Cardiac septum (tissue), 1 donor: ENCODE measurements around the gene PRMT9. TPM values are rescaled to one million over a fixed set of nuclear protein-coding genes. Genes with fewer than 3 reads are reported as not detected.

Source experiments
- DNase-seq: peaks from one replicate; pipeline ENCODE4 v3.0.0-alpha.2; 2020; ENCODE audit warnings: low spot score
- intact Hi-C: fragments of 100-400 bp; cut with DNase I; formaldehyde crosslinking; loops from one replicate; pipeline ENCODE4 v1.14.0; 2022
- total RNA-seq: library from RNA; stranded (reverse); fragmentation: NEBNext Ultra II Directional; extraction: Animal tissue kit (Norgen Biotek cat#: 25700); gene quantifications from one replicate; pipeline ENCODE4 v1.2.1, GENCODE V29; 2021
- donor health status: DM: no; HTN: no; CAD: no.

Gene PRMT9
- total RNA-seq, 1 donor from 2014 or later: 6.8 TPM

DNA sequence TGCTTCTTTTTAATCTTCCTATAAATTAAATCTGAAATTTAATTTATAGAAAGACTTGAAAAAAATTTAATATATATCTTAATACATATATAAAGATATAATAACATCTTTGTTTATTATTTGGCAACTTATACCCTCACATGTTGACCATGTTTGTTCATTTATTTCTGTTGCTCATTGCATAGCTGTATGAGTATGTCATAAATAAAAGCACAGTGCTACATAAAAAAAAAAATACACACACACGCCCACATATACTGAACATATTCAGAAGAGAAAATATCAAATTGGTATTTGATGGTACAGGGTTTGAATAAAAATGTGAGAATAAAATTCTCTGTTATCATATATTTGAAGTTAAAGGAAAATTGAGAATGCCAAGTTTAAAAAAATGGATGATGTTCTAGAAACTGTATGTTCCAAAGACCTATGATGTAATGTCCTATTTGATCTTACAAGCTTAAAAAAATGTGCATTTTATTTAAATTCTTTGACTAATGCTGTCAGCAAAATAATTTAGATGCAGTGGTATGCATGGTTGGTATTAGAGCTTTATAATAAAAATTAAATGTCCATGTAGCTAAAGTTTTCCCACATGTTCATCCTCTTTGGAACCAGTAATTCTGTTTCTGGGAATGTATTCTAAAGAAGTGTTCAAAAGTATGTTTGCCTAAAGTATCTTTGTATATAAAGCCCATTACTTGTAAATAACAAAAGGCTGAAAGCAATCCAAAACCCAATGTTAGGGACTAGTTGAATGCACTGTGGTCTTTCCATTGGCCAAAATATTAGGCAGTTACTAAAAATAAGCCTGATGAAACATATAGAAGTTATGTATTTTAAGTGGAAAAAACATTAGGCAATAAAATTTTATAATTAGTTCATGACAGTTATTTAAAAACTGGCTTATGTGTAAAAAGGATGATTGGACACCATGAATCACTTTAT lies 53.9 kb downstream of the PRMT9 start:
- intact Hi-C loops: no loop called here
- no peak for DNase-seq

DNA sequence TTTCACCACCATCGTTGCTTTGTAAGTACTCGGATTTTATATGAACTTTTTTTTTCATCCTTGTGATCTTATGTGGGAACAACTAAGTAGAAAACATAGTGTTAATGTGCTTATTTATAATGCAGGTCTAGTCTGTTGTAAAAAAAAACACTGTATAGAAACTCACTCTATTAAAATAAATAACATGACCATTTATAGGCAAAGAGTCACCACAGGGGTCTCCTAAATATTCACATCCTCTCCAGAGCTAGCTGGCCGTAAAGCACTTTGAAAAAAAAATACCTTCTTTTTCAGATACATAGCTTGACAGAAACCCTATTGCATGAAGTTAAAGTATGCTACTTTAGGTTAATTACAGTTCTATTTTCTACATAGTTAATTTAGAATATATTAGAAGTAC lies 55.5 kb downstream of the PRMT9 start:
- no peak for DNase-seq
- intact Hi-C loops: no loop called here

DNA sequence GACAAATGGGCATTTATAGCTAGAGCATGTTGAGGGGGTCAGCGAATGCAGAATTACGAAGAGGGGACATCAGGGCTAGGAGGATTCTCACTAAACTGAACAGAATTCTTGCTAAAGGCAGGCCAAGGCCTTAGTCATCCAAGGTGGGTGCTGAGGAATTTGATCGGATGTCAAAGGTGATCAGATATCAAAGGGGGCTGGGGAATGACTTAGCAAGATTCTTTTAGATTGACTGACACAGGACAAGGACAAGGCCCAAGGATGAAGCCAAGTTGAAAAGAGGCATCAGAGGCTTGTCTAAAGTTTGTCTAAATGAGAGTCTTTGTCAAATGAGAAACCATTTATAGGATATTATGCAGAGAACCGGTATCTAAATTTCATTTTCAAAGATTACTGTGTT lies 57.1 kb downstream of the PRMT9 start:
- DNase-seq: no peak
- intact Hi-C loops: no loop called here

DNA sequence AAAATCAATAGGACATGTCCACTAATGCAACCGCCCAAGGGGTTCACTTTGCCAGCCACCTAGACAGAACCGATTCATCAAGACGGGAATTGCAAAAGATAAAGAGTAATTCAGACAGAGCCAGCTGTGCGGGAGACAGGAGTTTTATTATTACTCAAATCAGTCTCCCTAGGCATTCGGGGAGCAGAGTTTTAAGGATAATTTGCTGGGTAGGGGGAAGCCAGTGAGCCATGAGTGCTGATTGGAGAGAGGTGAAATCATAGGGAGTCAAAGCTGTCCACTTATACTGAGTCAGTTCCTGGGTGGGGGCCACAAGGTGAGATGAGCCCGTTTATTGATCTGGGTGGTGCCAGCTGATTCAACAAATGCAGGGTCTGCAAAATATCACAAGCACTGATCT lies 58.2 kb downstream of the PRMT9 start:
- intact Hi-C loops: no loop called here
- DNase-seq: no peak

DNA sequence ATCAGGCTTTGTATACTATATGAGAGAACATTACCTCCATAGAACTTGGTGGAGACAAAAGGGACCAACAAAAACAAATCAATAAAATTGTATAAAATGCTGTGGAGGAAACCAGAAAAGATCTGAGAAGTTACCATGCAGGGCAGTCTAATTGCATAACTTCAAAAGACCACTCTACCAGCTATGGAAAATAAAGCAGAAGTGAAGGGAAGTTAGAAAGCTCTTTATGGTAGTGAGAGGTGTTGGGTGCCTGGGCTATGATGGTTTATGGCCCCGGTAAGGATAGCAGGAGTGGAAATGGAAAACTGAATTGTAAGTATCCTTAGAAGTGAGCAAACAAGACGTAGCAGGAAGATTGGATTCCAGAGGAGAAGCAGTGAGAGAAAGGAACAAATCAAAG lies 63.6 kb downstream of the PRMT9 start:
- intact Hi-C loops: no loop called here
- DNase-seq: no peak

DNA sequence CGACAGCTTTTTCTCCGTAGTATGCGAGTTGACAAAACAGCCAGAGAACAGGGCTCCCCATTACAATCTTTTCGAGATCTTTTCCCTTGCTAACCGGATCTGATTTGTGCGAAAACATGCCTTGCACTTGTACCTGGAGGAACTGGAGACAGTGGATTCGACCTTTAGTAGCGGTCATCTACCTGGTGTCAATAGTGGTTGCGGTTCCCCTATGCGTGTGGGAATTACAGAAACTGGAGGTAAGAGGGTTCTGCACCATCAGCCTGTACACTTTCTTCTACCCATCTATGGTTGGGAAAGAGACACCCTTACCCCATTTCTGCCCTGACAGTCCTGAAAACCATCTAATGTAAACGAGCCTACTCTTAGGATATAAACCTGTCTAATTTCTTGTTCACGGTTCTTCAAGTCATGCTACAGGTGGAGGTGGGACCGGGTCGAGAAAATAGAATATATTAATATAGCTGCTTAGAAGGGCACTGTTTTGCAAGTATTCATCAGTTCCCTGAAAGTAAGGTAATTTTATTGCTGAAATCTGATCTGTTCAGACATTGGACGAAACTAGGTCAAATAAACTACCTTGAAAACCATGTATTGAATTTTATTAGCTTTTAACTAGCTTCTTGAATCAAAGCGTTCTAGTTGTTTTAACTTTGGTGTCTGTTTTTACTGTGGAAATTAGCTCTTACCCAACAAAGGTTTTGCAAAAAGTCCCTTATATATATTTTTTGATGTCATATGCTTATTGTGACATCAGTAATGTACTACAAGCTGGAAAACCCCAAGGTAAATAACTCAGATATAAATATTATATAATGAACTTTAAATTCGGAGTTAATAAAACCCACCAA lies 65.9 kb downstream of the PRMT9 start:
- intact Hi-C loops: loop anchor here (5.0 to 10.0 kb wide), 2 partner anchors 64 to 247 kb away; partner anchors contain the start of gene PRMT9
- DNase-seq: no peak

DNA sequence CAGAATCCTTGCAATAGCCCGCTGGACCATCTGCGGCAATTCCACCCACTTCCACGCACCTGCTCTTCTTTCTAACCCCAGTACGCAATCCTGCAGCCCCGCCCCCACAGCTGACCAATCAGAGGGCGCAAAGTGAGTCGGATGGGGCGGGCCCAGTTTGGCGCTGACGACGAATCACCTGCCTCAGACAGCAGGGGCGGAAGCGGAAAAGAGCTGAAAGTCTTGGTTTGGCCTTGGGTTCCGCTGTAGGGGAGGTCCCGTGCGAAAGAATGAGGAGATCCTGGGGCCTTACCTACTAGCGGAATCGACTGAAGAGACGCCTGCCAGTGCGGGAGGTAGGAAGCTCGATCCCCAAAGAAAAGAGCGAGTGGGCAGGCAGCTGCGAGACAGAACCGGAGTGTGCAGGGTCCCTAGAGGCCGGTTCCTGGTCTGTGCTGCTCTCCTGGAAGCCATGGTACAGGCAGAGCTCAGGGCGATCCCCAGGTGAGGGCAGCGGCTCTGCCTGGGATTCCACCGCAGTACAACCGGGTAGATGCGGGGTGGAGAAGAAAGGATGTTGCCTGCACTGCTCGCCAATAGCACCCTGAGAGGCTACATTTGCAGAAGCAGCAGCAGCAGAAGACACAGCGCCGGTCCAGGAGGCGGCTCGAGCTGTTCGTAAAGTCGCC lies 66.7 kb downstream of the PRMT9 start, which contains the start of gene TMEM184C:
TMEM184C (plus strand) TSS at position 225 of the 668 bp plus-strand sequence. CDS start 560 bp downstream, outside the sequence.
- intact Hi-C loops: loop anchor here (5.0 to 10.0 kb wide), 2 partner anchors 65 to 247 kb away; partner anchors contain the start of gene PRMT9
- DNase-seq: peak; percentile 99

DNA sequence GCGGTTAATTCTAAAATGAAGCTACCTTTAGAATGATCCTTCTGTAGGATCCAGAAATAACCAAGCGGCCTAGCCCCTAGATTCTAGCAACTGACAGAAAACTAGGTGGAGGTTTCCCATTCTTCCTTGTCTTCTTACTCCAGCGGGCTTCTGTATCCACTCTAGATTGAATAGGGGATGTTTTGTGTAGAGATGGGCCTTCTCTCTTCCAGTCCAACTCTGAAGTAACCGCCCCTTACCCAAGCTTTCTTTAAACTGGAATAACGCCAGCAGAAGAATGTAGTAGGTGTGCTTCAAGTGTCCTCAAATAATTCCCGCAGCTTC lies 67.2 kb downstream of the PRMT9 start:
- intact Hi-C loops: loop anchor here (5.0 to 10.0 kb wide), 2 partner anchors 65 to 248 kb away; partner anchors contain the start of gene PRMT9

DNA sequence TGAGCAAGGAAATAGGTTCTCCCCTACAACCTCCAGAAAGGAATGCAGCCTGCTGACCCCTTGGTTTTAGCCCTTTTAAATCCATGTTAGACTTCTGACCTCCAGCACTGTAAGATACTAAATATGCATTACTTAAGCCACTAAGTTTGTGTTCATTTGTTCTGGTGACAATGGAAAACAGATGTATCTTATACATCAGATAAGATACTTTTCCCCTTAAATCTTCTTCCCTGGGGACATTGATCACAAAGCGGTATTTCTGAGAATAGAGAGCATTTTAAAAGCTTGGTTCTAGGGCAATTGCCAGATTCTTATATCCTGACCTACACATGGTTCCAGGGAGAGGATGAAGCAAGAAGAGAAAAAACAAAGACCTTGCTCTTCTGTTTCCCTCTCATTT lies 73.3 kb downstream of the PRMT9 start:
- intact Hi-C loops: loop anchor here (10.0 kb wide), 1 partner anchor 254 kb away; no protein-coding TSS in a partner anchor
- DNase-seq: no peak

More for the DNA sequence above, 67.2 kb downstream of the PRMT9 start:
- DNase-seq: no peak

DNA sequence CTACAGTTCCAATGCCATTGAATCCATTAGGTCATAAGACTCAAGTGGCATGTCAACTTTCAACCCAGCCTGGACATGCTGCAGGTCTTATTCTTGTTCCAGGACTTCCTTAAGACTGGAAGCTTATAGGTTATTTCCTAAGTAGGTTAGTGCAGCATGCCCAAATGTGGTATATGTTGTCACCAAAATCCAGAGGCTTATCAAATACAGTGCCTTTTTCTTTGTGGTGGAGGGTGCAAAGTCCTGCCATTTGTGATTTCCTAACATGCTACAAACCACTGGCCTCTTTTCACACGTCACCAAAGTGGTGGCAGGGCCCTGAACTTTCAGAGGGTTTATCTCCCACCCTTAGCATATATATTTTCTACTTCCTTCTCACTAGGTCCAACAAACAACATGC lies 76.5 kb downstream of the PRMT9 start:
- intact Hi-C loops: no loop called here
- no peak for DNase-seq

DNA sequence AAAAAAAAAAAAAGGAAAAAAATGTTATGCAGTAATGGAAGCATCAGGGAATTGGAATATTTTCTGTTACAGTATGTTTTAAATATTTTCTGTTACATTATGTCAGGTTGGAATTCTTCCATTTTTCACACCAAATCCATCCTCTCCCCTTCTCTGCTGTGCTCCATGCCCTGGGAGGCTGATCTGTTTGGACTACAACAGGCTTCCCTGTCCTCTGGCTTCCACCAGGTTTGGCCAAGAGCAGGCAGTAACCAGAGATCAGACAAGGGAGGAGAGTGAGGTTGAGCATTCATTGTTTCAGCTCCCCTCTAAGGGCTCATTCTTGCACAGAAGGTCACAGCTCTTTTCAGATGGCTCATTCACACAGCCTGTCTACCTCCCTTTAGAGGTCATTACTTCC lies 78.5 kb downstream of the PRMT9 start:
- DNase-seq: no peak
- intact Hi-C loops: no loop called here

DNA sequence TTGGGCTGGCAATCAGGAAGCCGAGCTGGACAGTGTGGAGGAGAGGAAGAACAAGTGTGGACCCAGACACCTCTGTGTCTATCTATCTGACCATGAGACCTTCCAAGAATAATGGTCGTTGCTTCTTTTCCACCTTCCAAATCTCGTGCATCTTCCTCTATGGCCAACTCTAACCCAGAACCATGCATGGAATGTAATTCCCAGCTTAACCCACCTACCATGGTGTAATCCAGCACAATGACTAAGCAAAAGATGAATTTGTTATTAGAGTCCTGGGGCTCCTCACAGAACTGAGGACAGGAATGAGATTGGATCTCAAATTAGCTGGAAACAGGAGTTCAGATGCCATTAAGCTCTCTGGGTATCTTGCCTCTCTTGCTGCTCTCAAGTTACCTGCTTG lies 84.2 kb downstream of the PRMT9 start:
- intact Hi-C loops: no loop called here
- no peak for DNase-seq

DNA sequence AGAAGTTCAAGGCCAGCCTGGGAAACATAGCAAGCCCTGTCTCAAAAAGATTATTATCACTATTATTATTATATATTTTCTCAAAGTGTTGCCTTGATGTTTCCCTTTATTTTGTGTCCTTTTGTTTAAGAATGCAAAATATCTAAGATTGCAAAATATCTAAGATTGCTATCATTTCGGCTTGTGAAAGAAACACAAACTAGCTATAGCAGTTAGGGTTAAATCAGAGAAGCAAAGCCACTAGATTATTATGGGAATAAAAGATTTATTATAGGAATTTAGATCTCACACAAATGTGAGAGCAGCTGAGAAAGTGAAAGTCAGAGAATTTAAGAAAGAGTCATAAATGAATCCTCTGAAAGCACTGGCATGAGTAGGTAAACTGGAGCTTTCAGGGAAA lies 84.8 kb downstream of the PRMT9 start:
- intact Hi-C loops: no loop called here
- no peak for DNase-seq

DNA sequence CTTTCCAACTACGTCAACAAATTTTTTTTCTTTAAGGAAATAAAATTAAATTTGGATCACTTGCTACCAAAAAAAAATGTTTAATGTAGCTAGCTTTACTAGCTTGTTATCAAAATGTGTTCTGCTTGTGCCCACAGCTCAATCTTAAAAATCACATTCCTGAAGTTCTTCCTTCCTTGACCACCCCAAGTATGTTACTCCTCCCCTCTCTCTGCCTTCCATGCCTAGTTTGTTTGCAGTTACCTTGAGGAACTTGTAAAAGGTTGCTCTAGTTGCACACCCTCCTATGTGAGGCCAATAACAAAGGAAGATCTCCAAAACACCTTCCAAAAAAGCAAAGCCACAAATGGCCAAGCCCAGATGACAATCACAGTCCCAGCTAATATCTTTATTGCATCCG lies 86.4 kb downstream of the PRMT9 start:
- intact Hi-C loops: no loop called here
- DNase-seq: no peak

DNA sequence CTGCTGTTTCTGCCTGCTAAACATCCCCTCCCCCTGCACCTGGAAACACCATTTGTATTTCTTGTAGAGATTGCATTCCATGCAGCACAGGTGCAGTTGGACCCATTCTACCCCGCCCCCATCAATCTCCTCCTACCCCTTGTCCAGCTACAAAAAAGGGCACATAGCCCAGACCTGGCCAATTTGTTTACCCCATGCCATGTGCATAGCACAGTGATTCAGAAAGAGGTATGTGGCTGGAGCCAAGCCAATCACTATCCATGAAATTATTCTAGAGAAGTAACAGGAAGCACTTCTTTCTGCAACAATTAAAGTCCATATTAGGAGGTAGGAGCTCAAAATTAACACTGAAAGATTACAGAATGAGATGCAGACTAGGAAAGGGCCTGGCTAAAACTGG lies 87.0 kb downstream of the PRMT9 start:
- intact Hi-C loops: no loop called here
- no peak for DNase-seq

DNA sequence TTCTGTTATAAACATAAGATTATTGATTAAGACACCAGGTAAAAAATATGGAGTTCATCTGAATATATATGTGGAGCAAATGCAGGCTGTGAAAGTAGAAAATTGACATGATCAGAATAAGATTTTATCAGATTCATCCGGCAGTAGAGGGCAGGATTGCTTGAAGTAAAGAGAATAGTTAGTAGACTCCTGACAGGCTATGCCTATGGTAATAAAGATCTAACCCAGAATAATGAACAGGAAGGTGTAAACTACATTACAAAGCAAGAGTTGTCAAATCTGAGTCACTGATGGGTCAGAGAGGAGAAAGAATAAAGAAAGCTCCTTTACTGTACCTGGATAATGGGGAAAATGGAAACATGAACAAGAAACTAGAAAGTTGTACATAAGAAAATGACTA lies 87.6 kb downstream of the PRMT9 start:
- intact Hi-C loops: no loop called here
- DNase-seq: no peak

DNA sequence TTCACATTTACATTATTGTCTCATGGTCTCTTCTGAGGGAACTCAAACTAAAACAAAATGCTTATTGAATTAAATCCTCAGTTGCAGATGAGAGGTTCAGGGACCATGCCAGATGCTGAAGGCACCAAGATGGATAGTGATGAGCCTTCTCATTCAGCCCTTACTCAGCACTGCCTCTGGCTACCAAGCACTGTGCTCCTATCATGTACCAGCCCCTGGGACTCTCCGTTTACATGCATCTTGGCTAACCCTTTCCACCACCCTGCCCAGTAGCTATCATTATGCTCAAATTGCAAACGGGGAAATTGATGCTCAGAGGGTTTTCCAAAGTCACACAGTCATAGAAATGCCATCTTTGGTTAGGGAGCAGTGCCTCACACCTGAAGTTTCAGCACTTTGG lies 89.4 kb downstream of the PRMT9 start:
- no peak for DNase-seq
- intact Hi-C loops: no loop called here

DNA sequence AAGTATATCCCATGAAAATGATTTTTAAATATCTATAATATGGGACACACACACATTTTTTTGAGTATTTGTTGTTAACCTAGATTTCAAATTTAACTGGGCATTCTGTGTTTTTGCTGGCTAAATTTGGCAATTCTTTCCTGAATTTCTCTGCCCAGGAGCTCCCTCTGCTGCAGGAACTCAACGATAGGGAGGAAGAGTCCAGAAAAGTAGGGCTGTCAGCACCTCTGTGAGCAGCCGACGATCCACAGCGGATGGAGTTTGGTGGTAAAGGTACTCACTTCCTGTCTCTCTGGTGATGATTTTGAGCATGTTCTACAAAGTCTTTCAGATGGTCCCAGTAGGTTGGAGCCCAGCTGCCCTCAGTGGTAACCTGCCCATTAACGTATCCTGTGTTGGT lies 89.9 kb downstream of the PRMT9 start:
- intact Hi-C loops: no loop called here
- no peak for DNase-seq

DNA sequence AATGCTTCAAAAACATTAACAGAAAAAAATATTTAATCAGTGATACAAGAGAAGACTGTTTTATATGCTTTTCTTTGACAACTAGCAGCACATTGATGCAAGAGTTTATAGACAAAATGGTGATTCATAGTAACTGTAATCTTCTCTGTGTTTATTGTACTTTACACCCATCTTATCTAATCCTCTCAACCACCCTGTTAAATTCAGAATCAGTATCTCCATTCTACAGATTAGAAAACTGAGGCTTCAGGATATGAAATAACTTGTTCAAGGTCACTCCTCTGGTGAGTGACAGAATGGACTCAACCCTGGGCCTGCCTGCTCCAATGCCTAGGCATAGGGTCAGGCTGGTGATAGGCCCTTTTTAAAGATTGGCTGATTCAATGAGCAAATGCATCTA lies 92.9 kb downstream of the PRMT9 start:
- intact Hi-C loops: loop anchor here (2.0 kb wide), 2 partner anchors 430 to 480 kb away; no protein-coding TSS in a partner anchor
- no peak for DNase-seq
